ENCODE data around the gene ZNF606.

DNA sequence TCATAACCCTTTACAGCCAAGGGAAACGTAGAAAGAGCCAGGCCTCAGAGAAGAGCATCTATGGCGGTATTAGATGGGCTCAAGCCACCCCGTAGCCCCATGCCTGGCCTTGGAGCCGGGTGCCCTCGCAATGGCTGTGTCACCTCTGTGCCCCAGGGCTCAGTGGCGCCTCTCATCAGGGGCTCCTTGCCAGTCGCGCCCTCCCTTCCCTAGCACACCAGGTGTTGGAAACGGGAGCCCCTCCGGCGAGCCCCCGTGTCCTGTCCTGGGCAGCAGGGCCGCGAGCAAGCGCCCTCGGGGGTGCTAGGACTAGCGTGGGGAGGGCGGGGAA lies 55.6 kb downstream of the ZNF606 start:
- TF ChIP-seq EP300 (IDR thresholded peaks at IDR 0.05) = no peak
- TF ChIP-seq, protein P1, sequence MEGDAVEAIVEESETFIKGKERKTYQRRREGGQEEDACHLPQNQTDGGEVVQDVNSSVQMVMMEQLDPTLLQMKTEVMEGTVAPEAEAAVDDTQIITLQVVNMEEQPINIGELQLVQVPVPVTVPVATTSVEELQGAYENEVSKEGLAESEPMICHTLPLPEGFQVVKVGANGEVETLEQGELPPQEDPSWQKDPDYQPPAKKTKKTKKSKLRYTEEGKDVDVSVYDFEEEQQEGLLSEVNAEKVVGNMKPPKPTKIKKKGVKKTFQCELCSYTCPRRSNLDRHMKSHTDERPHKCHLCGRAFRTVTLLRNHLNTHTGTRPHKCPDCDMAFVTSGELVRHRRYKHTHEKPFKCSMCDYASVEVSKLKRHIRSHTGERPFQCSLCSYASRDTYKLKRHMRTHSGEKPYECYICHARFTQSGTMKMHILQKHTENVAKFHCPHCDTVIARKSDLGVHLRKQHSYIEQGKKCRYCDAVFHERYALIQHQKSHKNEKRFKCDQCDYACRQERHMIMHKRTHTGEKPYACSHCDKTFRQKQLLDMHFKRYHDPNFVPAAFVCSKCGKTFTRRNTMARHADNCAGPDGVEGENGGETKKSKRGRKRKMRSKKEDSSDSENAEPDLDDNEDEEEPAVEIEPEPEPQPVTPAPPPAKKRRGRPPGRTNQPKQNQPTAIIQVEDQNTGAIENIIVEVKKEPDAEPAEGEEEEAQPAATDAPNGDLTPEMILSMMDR (IDR thresholded peaks at IDR 0.05) = no peak
- no peak for TF ChIP-seq POLR2AphosphoS5 (IDR thresholded peaks at IDR 0.05)
- TF ChIP-seq POLR2A (IDR thresholded peaks at IDR 0.05) = no peak
